Tibial nerve (tissue), 4 donors: ENCODE measurements around the gene OSCAR. TPM values are rescaled to one million over a fixed set of nuclear protein-coding genes. Genes with fewer than 3 reads are reported as not detected.

Experiments used
- DNase-seq, 2 donors: peaks; one replicate each; pipeline ENCODE4 v3.0.0-alpha.2; 2019; ENCODE audit warnings: low spot score in 2 of 2
- H3K27ac ChIP-seq, 4 donors: fragments of 200-600 bp; sonication (generic) in 3 of 4; one replicate each; pipeline ENCODE4 v1.5.1; 2017 to 2019; ENCODE audit warnings: mild to moderate bottlenecking in 1 of 4
- H3K27me3 ChIP-seq, 2 donors: fragments of 200-600 bp; sonication (generic) in 1 of 2; one replicate each; pipeline versions ENCODE4 v1.5.1 to v1.6.0; 2017 to 2019
- H3K36me3 ChIP-seq, 3 donors: fragments of 200-600 bp; sonication (generic); one replicate each; pipeline ENCODE4 v1.5.1; 2018 to 2019
- H3K4me1 ChIP-seq, 4 donors: fragments of 200-600 bp; sonication (generic) in 3 of 4; one replicate each; pipeline ENCODE4 v1.5.1; 2017 to 2019
- H3K4me3 ChIP-seq, 4 donors: fragments of 200-600 bp; sonication (generic) in 3 of 4; one replicate each; pipeline ENCODE4 v1.5.1; 2017 to 2019; ENCODE audit warnings: mild to moderate bottlenecking in 1 of 4, moderate library complexity in 1 of 4
- H3K9me3 ChIP-seq, 4 donors: fragments of 200-600 bp; sonication (generic) in 3 of 4; one replicate each; pipeline ENCODE4 v1.5.1; 2017 to 2019
- CTCF ChIP-seq, 5 experiments: fragments of 200-600 bp in 3 of 5; fragments of 450-650 bp in 2 of 5; sonication (generic) in 3 of 5; IDR thresholded peaks; one replicate each; pipeline ENCODE4 v1.5.1; 2016 to 2019; ENCODE audit warnings: antibody characterized with exemption in 5 of 5, mild to moderate bottlenecking in 3 of 5, moderate library complexity in 2 of 5
- EP300 ChIP-seq, 2 donors: sonication (generic); formaldehyde crosslinking; IDR thresholded peaks; one replicate each; pipeline ENCODE4 v1.6.1; 2017; ENCODE audit warnings: antibody characterized with exemption in 2 of 2, mild to moderate bottlenecking in 1 of 2
- POLR2A ChIP-seq, 2 donors: fragments of 450-650 bp; IDR thresholded peaks; one replicate each; pipeline ENCODE4 v1.6.1; 2017; ENCODE audit warnings: antibody characterized with exemption in 2 of 2, mild to moderate bottlenecking in 2 of 2, moderate library complexity in 2 of 2
- WGBS, 2 donors: methylation state at CpG; one replicate each; pipeline ENCODE4 v1.1.5; 2018; 5-methylcytosine and 5-hydroxymethylcytosine counted together
- total RNA-seq, 4 donors: library from RNA; depleted of rRNA; stranded (reverse); fragments of >200 nt; gene quantifications; one replicate each; pipeline ENCODE4 v1.1.0, GENCODE V29; 2016

The OSCAR gene
- total RNA-seq, 4 donors from 2014 or later = 0.66 to 7.2 (median 1.9) TPM

- no peak overlapping the region for H3K27ac ChIP-seq
- no peak overlapping the region for H3K4me3 ChIP-seq
- peaks cover 0 to 17% (median 3%) of the 10 kb centered on the region in 4 donors for H3K4me1 ChIP-seq
- peaks cover 11 to 87% (median 61%) of the 10 kb centered on the region in 3 donors for H3K36me3 ChIP-seq
- WGBS, 2 donors = 88 to 92% methylated on average over 28 of the region's 28 CpGs
- DNase-seq = no peak
- no peaks in the 10 kb centered on the region for H3K9me3 ChIP-seq
- no peak for TF ChIP-seq CTCF (IDR thresholded peaks at IDR 0.05)
- no peak for TF ChIP-seq POLR2A (IDR thresholded peaks at IDR 0.05)
- no peak for TF ChIP-seq EP300 (IDR thresholded peaks at IDR 0.05)
- no peaks in the 10 kb centered on the region for H3K27me3 ChIP-seq
Measured at GRCh38 chr19:54145541-54146158, 45.0 kb upstream of the OSCAR start.

DNA sequence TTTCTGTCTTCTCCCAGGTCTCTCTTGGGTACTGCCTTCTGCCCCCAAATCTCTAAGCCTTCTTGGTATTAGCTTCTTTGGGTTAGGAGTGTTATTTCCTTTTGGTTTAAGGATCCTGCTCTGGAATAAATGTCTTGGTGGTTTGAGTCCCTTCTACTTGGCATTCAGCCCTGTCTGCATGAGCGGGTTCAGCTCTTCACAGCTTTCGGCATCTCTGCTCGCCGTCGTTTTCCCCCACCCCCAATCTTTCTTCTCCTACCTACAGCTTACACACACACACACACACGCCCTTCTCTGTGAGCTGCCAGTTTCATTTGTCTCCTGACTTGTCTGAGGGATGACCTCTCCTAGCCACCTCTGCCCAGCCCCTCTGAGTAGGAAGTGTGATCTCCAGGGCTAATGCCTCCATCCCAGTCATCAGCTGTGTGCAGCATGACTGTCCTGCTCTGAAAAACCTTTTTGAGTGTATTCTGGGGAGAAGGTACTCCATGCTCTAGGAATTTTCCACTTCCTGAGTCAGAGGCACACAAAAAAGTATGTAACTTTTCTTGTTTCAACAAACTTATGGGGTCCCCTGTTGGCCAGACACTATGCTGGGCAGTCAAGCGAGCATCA lies 41.7 kb upstream of the OSCAR start:
- Histone ChIP-seq H3K9me3 (no peaks in the 10 kb centered on the region), H3K36me3 (peaks cover 8 to 62% (median 37%) of the 10 kb centered on the region in 3 donors), H3K27ac (no peak overlapping the region), H3K27me3 (no peaks in the 10 kb centered on the region), H3K4me1 (peaks cover 0 to 37% (median 22%) of the 10 kb centered on the region in 4 donors), H3K4me3 (no peak overlapping the region)
- TF ChIP-seq POLR2A (IDR thresholded peaks at IDR 0.05) = no peak
- TF ChIP-seq EP300 (IDR thresholded peaks at IDR 0.05) = no peak
- TF ChIP-seq CTCF (IDR thresholded peaks at IDR 0.05) = no peak
- WGBS, 2 donors = 81% methylated on average over 7 of the region's 7 CpGs
- DNase-seq = no peak

GRCh38 chr19:54141356-54141755 lies 40.8 kb upstream of the OSCAR start:
- H3K4me3 ChIP-seq = no peak overlapping the region
- H3K9me3 ChIP-seq = no peaks in the 10 kb centered on the region
- peaks cover 0 to 41% (median 25%) of the 10 kb centered on the region in 4 donors for H3K4me1 ChIP-seq
- H3K36me3 ChIP-seq = peaks cover 8 to 53% (median 28%) of the 10 kb centered on the region in 3 donors
- H3K27ac ChIP-seq = no peak overlapping the region
- TF ChIP-seq EP300 (IDR thresholded peaks at IDR 0.05) (no peak), CTCF (IDR thresholded peaks at IDR 0.05) (no peak), POLR2A (IDR thresholded peaks at IDR 0.05) (no peak)
- WGBS, 2 donors = 75 to 91% methylated on average over 3 of the region's 3 CpGs
- no peaks in the 10 kb centered on the region for H3K27me3 ChIP-seq
- DNase-seq = no peak

GRCh38 chr19:54138489-54139256 lies 38.1 kb upstream of the OSCAR start:
- peaks cover 0 to 48% (median 31%) of the 10 kb centered on the region in 4 donors for H3K4me1 ChIP-seq
- no peaks in the 10 kb centered on the region for H3K27me3 ChIP-seq
- H3K27ac ChIP-seq = peak overlapping the region; percentile 92 to 97 (median 96)
- peak overlapping the region; percentile 87 to 98 (median 92) for H3K4me3 ChIP-seq
- DNase-seq = no peak
- TF ChIP-seq CTCF (IDR thresholded peaks at IDR 0.05) (no peak), POLR2A (IDR thresholded peaks at IDR 0.05) (no peak)
- H3K36me3 ChIP-seq = peaks cover 4 to 26% (median 10%) of the 10 kb centered on the region in 3 donors
- H3K9me3 ChIP-seq = no peaks in the 10 kb centered on the region
- WGBS, 2 donors = 21 to 26% methylated on average over 18 to 31 of the region's 31 CpGs
